ENCODE measurements around the gene ATG101.
A peak's percentile ranks its signal among the peaks of the same experiment; 100 is the strongest.

DNA sequence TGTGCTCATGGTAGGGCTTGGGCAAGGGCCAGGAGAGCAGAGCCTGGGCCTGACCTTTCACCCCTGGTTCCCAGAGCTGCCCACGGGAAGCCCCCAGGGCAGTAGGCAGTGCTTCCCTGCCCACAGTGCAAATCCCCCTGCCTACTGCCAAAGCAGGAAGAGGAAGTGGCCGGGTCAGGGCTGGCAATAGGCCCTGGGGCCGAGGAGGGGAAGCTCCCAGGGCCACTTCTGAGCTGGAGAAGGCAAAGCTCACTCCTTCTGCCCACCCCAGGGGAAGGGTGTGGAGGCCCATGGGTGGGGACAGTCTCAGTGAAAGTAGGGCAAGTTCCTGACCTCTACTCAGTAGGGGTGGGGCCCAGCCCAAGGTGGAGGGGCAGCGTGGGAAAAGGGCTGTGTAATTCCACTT, 24.0 kb upstream of the ATG101 start:
- TF ChIP-seq POLR2A (IDR thresholded peaks at IDR 0.05) (no peak), POLR2AphosphoS5 (IDR thresholded peaks at IDR 0.05; ENCODE audit: insufficient read depth in 1 of 2, low read depth in 1 of 2) (peak; percentile 13 to 43)
- TF ChIP-seq, protein P1, sequence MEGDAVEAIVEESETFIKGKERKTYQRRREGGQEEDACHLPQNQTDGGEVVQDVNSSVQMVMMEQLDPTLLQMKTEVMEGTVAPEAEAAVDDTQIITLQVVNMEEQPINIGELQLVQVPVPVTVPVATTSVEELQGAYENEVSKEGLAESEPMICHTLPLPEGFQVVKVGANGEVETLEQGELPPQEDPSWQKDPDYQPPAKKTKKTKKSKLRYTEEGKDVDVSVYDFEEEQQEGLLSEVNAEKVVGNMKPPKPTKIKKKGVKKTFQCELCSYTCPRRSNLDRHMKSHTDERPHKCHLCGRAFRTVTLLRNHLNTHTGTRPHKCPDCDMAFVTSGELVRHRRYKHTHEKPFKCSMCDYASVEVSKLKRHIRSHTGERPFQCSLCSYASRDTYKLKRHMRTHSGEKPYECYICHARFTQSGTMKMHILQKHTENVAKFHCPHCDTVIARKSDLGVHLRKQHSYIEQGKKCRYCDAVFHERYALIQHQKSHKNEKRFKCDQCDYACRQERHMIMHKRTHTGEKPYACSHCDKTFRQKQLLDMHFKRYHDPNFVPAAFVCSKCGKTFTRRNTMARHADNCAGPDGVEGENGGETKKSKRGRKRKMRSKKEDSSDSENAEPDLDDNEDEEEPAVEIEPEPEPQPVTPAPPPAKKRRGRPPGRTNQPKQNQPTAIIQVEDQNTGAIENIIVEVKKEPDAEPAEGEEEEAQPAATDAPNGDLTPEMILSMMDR (IDR thresholded peaks at IDR 0.05), result no peak

Data from vagina (tissue), 2 donors.